ENCODE results near the gene DNAH14.

Gene DNAH14

GRCh38 chr1:225280563-225280962 is 351.1 kb downstream of the DNAH14 start:
- no peak for TF ChIP-seq USF1 (IDR thresholded peaks at IDR 0.05)
- no peak for TF ChIP-seq TEAD4 (IDR thresholded peaks at IDR 0.05)

GRCh38 chr1:225290244-225290643 is 360.8 kb downstream of the DNAH14 start:
- TF ChIP-seq USF1 (IDR thresholded peaks at IDR 0.05) (no peak), YY1 (IDR thresholded peaks at IDR 0.05; ENCODE audit: low read depth) (no peak), MAX (IDR thresholded peaks at IDR 0.05) (no peak), ZBTB7A (IDR thresholded peaks at IDR 0.05; ENCODE audit: low read depth) (no peak), EGR1 (IDR thresholded peaks at IDR 0.05) (no peak), NFIC (IDR thresholded peaks at IDR 0.05) (no peak), EP300 (IDR thresholded peaks at IDR 0.05; ENCODE audit: borderline replicate concordance) (no peak), CREB1 (IDR thresholded peaks at IDR 0.05; ENCODE audit: low read depth) (no peak), TEAD4 (IDR thresholded peaks at IDR 0.05) (no peak), CEBPB (IDR thresholded peaks at IDR 0.05) (no peak), TCF12 (IDR thresholded peaks at IDR 0.05; ENCODE audit: low read depth) (no peak), RAD21 (IDR thresholded peaks at IDR 0.05; ENCODE audit: low read depth) (no peak), REST (IDR thresholded peaks at IDR 0.05; ENCODE audit: low read depth) (no peak), FOXM1 (IDR thresholded peaks at IDR 0.05; ENCODE audit: borderline replicate concordance, low read depth) (no peak), TAF1 (IDR thresholded peaks at IDR 0.05; ENCODE audit: low read depth) (no peak)

GRCh38 chr1:225299624-225300023 is 370.1 kb downstream of the DNAH14 start:
- TF ChIP-seq CREB1 (IDR thresholded peaks at IDR 0.05; ENCODE audit: low read depth) (no peak), CEBPB (IDR thresholded peaks at IDR 0.05) (no peak), TCF12 (IDR thresholded peaks at IDR 0.05; ENCODE audit: low read depth) (no peak), TEAD4 (IDR thresholded peaks at IDR 0.05) (no peak), YY1 (IDR thresholded peaks at IDR 0.05; ENCODE audit: low read depth) (no peak), ZBTB7A (IDR thresholded peaks at IDR 0.05; ENCODE audit: low read depth) (no peak), USF1 (IDR thresholded peaks at IDR 0.05) (no peak), RAD21 (IDR thresholded peaks at IDR 0.05; ENCODE audit: low read depth) (no peak), NFIC (IDR thresholded peaks at IDR 0.05) (no peak), TAF1 (IDR thresholded peaks at IDR 0.05; ENCODE audit: low read depth) (no peak), FOXM1 (IDR thresholded peaks at IDR 0.05; ENCODE audit: borderline replicate concordance, low read depth) (no peak), EP300 (IDR thresholded peaks at IDR 0.05; ENCODE audit: borderline replicate concordance) (no peak)

- TF ChIP-seq TCF12 (IDR thresholded peaks at IDR 0.05; ENCODE audit: low read depth), result no peak
- no peak for TF ChIP-seq USF1 (IDR thresholded peaks at IDR 0.05)
- TF ChIP-seq RAD21 (IDR thresholded peaks at IDR 0.05; ENCODE audit: low read depth), result no peak
- no peak for TF ChIP-seq ZBTB7A (IDR thresholded peaks at IDR 0.05; ENCODE audit: low read depth)
- no peak for TF ChIP-seq TEAD4 (IDR thresholded peaks at IDR 0.05)
- TF ChIP-seq YY1 (IDR thresholded peaks at IDR 0.05; ENCODE audit: low read depth), result no peak
- TF ChIP-seq EGR1 (IDR thresholded peaks at IDR 0.05), result no peak
Observed at GRCh38 chr1:225300381-225300780, 370.9 kb downstream of the DNAH14 start.

GRCh38 chr1:225304996-225305395 is 375.5 kb downstream of the DNAH14 start:
- TF ChIP-seq CEBPB (IDR thresholded peaks at IDR 0.05) (no peak), TCF12 (IDR thresholded peaks at IDR 0.05; ENCODE audit: low read depth) (no peak), RAD21 (IDR thresholded peaks at IDR 0.05; ENCODE audit: low read depth) (no peak), CREB1 (IDR thresholded peaks at IDR 0.05; ENCODE audit: low read depth) (no peak), ZBTB7A (IDR thresholded peaks at IDR 0.05; ENCODE audit: low read depth) (no peak), MAX (IDR thresholded peaks at IDR 0.05) (no peak), FOXM1 (IDR thresholded peaks at IDR 0.05; ENCODE audit: borderline replicate concordance, low read depth) (no peak), YY1 (IDR thresholded peaks at IDR 0.05; ENCODE audit: low read depth) (no peak), TAF1 (IDR thresholded peaks at IDR 0.05; ENCODE audit: low read depth) (no peak), REST (IDR thresholded peaks at IDR 0.05; ENCODE audit: low read depth) (no peak), EGR1 (IDR thresholded peaks at IDR 0.05) (no peak), USF1 (IDR thresholded peaks at IDR 0.05) (no peak), EP300 (IDR thresholded peaks at IDR 0.05; ENCODE audit: borderline replicate concordance) (no peak), NFIC (IDR thresholded peaks at IDR 0.05) (no peak), TEAD4 (IDR thresholded peaks at IDR 0.05) (no peak)

Data from Ishikawa (cell line).